OCI-M2 (cell line): ENCODE results near the gene NPAS3.

Experiments
- DNase-seq: peaks from one replicate; lab custom pipeline; 2025; ENCODE audit not compliant: unreplicated experiment; lab: John Stamatoyannopoulos, UW

NPAS3 gene

GRCh38 chr14:33844118-33844517, 905.4 kb downstream of the NPAS3 start:
- DNase-seq: no peak

- no peak for DNase-seq
These were observed 907.6 kb downstream of the NPAS3 start for GRCh38 chr14:33846100-33846824.

- no peak for DNase-seq
These were observed 908.4 kb downstream of the NPAS3 start for GRCh38 chr14:33847066-33847465.

GRCh38 chr14:33848009-33848408, 909.3 kb downstream of the NPAS3 start:
- DNase-seq: no peak

GRCh38 chr14:33848706-33849454, 910.2 kb downstream of the NPAS3 start:
- no peak for DNase-seq

- DNase-seq: no peak
These were observed 910.7 kb downstream of the NPAS3 start for GRCh38 chr14:33849455-33849801.

- DNase-seq: no peak
These were observed 912.1 kb downstream of the NPAS3 start for GRCh38 chr14:33850826-33851225.

- no peak for DNase-seq
These were observed 912.7 kb downstream of the NPAS3 start for GRCh38 chr14:33851366-33851765.

- no peak for DNase-seq
These were observed 913.3 kb downstream of the NPAS3 start for GRCh38 chr14:33851931-33852330.
